CD8-positive, alpha-beta memory T cell (primary cell): Measurements from ENCODE around the gene SLC17A3. TPM values are rescaled to one million over a fixed set of nuclear protein-coding genes. Genes with fewer than 3 reads are reported as not detected.

Experiments used
- CTCF ChIA-PET: fragments of 350-600 bp; sonication (Branson Sonifier 250); formaldehyde crosslinking; loops from one replicate; lab custom pipeline; 2021; ENCODE audit warnings: antibody characterized with exemption; lab: Charles Lee
- POLR2A ChIA-PET: fragments of 350-600 bp; sonication (Branson Sonifier 250); formaldehyde crosslinking; loops from one replicate; lab custom pipeline; 2021; ENCODE audit warnings: antibody characterized with exemption; lab: Charles Lee
- DNase-seq, 5 donors: peaks; one replicate each; pipeline versions ENCODE4 v3.0.0 to v3.0.0-alpha.2; 2020 to 2022; ENCODE audit warnings: mixed read lengths in 1 of 5
- H3K27ac ChIP-seq: one replicate; pipeline ENCODE4 v1.7.0; 2013; ENCODE audit warnings: low read depth, mild to moderate bottlenecking, low read length, moderate library complexity
- H3K27me3 ChIP-seq: 2 replicates; pipeline ENCODE4 v1.7.0; 2013; ENCODE audit warnings: low read length, mild to moderate bottlenecking; ENCODE audit not compliant: insufficient read depth, poor library complexity, severe bottlenecking
- H3K36me3 ChIP-seq: 2 replicates; pipeline ENCODE4 v1.7.0; 2013; ENCODE audit warnings: mild to moderate bottlenecking, low read length, moderate library complexity; ENCODE audit not compliant: insufficient read depth
- H3K4me1 ChIP-seq: 2 replicates; pipeline ENCODE4 v1.7.0; 2013; ENCODE audit warnings: mild to moderate bottlenecking, low read length, moderate library complexity; ENCODE audit not compliant: insufficient read depth
- H3K4me3 ChIP-seq: 2 replicates; pipeline ENCODE4 v1.7.0; 2013; ENCODE audit warnings: mild to moderate bottlenecking, low read length
- H3K9me3 ChIP-seq: 2 replicates; pipeline ENCODE4 v1.7.0; 2013; ENCODE audit warnings: mild to moderate bottlenecking, low read length
- H3K27ac Mint-ChIP-seq, 8 donors: one replicate each; pipeline ENCODE4 v1.8.0; 2020 to 2021; ENCODE audit warnings: mixed read lengths in 8 of 8, mild to moderate bottlenecking in 6 of 8, inconsistent platforms in 3 of 8, moderate library complexity in 3 of 8
- H3K27me3 Mint-ChIP-seq, 2 donors: one replicate each; pipeline ENCODE4 v1.8.0; 2020 to 2021; ENCODE audit warnings: mixed read lengths in 2 of 2, mild to moderate bottlenecking in 1 of 2, moderate library complexity in 1 of 2
- H3K36me3 Mint-ChIP-seq, 3 donors: one replicate each; pipeline ENCODE4 v1.8.0; 2020 to 2021; ENCODE audit warnings: mixed read lengths in 3 of 3, inconsistent platforms in 1 of 3, mild to moderate bottlenecking in 1 of 3
- H3K4me1 Mint-ChIP-seq, 3 donors: one replicate each; pipeline ENCODE4 v1.8.0; 2020 to 2021; ENCODE audit warnings: mixed read lengths in 3 of 3, inconsistent platforms in 1 of 3, mild to moderate bottlenecking in 1 of 3
- H3K4me3 Mint-ChIP-seq, 7 donors: one replicate each; pipeline ENCODE4 v1.8.0; 2020 to 2021; ENCODE audit warnings: mixed read lengths in 7 of 7, mild to moderate bottlenecking in 6 of 7, moderate library complexity in 4 of 7, inconsistent platforms in 2 of 7
- H3K9me3 Mint-ChIP-seq, 5 donors: one replicate each; pipeline ENCODE4 v1.8.0; 2020 to 2022; ENCODE audit warnings: mixed read lengths in 5 of 5, mild to moderate bottlenecking in 3 of 5, moderate library complexity in 2 of 5, inconsistent platforms in 1 of 5
- polyA plus RNA-seq: library from polyadenylated mRNA; unstranded; fragments of 300-500 nt; fragmentation: Illumina TruSeq; gene quantifications from one replicate; pipeline ENCODE4 v1.2.3, GENCODE V29; 2021
- total RNA-seq, 2 experiments: library from RNA; stranded (reverse); gene quantifications; one replicate each; pipeline ENCODE4 v1.2.3, GENCODE V29; 2021

SLC17A3 gene
- total and polyA plus RNA-seq, 3 experiments from 2014 or later = not detected

DNA sequence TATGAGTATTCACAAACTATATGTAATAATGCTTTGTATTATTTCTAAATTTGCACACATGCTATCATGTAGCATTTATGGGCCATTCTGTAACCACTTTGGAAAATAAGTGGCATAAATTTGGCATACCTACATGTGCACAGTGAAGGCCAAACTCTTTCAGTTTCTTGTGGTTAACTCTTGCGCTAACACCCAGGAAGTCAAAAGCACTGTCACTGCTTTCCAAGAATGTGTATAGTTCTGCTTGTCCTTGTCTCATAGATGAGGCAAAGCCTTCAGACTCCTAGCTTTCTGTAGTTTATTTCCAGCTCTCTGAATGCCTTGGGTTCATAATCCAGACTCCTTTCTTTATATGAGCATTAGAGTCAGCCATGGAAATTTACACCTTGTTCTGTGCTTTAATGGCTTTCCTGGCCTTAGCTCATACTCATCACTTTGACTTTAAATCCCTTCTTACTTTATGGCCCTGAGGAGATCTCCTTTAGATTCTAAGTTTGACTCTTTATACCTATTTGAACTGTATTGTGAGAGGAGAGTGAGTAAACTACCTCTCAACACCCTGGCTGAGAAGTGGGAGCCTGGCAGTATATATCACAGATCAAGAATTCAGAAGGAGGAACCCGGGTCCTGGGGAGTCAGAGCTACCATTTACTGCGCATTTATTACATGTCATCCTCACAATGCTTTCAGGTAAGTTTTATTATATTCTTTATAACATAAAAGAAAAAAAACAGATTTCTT is 949 bp upstream of the SLC17A3 start:
- Mint-ChIP-seq H3K9me3 (no peaks in the 10 kb centered on the region), H3K4me3 (no peak overlapping the region), H3K27me3 (peaks cover 1 to 6% of the 10 kb centered on the region in 2 donors), H3K4me1 (peaks cover 19 to 33% (median 24%) of the 10 kb centered on the region in 3 donors), H3K27ac (peak overlapping the region in 2 of 8 donors; percentile 12 to 60), H3K36me3 (peaks cover 0 to 2% (median 0%) of the 10 kb centered on the region in 3 donors)
- no peaks in the 10 kb centered on the region for H3K9me3 ChIP-seq
- ChIA-PET POLR2A (no interaction called here), CTCF (no interaction called here)
- H3K27ac ChIP-seq = no peak overlapping the region
- H3K4me1 ChIP-seq = peaks cover 9% of the 10 kb centered on the region
- H3K36me3 ChIP-seq = no peaks in the 10 kb centered on the region
- no peak overlapping the region for H3K4me3 ChIP-seq
- no peaks in the 10 kb centered on the region for H3K27me3 ChIP-seq
- DNase-seq = no peak

GRCh38 chr6:25872814-25873213 is 1.2 kb downstream of the SLC17A3 start:
- Histone ChIP-seq H3K4me3 (no peak overlapping the region), H3K9me3 (no peaks in the 10 kb centered on the region), H3K4me1 (peaks cover 9% of the 10 kb centered on the region), H3K27ac (no peak overlapping the region), H3K36me3 (no peaks in the 10 kb centered on the region), H3K27me3 (no peaks in the 10 kb centered on the region)
- ChIA-PET CTCF (interaction anchor here (1.0 to 2.3 kb wide), 4 partner anchors 9 to 120 kb away, joined by 3 to 15 read pairs (median 4); no protein-coding TSS in a partner anchor), POLR2A (no interaction called here)
- Mint-ChIP-seq H3K27ac (peak overlapping the region; percentile 4 to 90 (median 64)), H3K27me3 (no peaks in the 10 kb centered on the region), H3K36me3 (no peaks in the 10 kb centered on the region), H3K4me1 (peaks cover 19 to 33% (median 24%) of the 10 kb centered on the region in 3 donors), H3K4me3 (peak overlapping the region in 2 of 7 donors; percentile 4 to 6), H3K9me3 (no peaks in the 10 kb centered on the region)
- DNase-seq = peak; percentile 1 to 58 (median 35)

DNA sequence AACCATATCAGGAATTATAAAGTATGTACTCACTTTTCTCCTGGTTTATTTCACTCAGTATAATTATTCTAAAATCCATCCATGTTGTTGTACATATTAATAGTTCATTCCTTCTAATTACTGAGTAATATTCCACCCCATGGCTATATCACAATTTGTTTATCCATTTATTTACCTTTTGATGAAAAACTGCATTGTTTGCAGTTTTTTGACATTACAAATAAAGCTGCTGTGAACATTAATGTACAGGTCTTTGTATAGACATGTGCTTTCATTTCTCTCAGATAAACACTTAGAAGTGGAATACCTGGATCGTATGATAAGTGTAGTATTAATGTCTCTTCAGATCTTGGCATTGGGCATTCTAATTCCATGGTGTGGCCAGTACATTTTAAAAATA is 4.2 kb downstream of the SLC17A3 start:
- Mint-ChIP-seq H3K9me3 (no peaks in the 10 kb centered on the region), H3K27me3 (peaks cover 0 to 3% of the 10 kb centered on the region in 2 donors), H3K27ac (peak overlapping the region in 2 of 8 donors; percentile 8 to 61), H3K4me3 (no peak overlapping the region), H3K36me3 (no peaks in the 10 kb centered on the region), H3K4me1 (peaks cover 34 to 51% (median 44%) of the 10 kb centered on the region in 3 donors)
- POLR2A ChIA-PET = no interaction called here
- Histone ChIP-seq H3K4me3 (no peak overlapping the region), H3K27me3 (no peaks in the 10 kb centered on the region), H3K27ac (no peak overlapping the region), H3K4me1 (peaks cover 21% of the 10 kb centered on the region), H3K9me3 (no peaks in the 10 kb centered on the region), H3K36me3 (no peaks in the 10 kb centered on the region)
- no peak for DNase-seq
- CTCF ChIA-PET = interaction anchor here (1.5 kb wide), 1 partner anchor 12 kb away, joined by 3 read pairs; no protein-coding TSS in a partner anchor

GRCh38 chr6:25868436-25869183 is 5.4 kb downstream of the SLC17A3 start:
- H3K9me3 ChIP-seq = no peaks in the 10 kb centered on the region
- H3K4me3 ChIP-seq = no peak overlapping the region
- POLR2A ChIA-PET = no interaction called here
- H3K36me3 ChIP-seq = no peaks in the 10 kb centered on the region
- Mint-ChIP-seq H3K27me3 (peaks cover 4 to 6% of the 10 kb centered on the region in 2 donors), H3K27ac (peak overlapping the region in 1 of 8 donors; percentile 14), H3K4me1 (peaks cover 34 to 52% (median 46%) of the 10 kb centered on the region in 3 donors), H3K36me3 (peaks cover 0 to 12% (median 6%) of the 10 kb centered on the region in 3 donors), H3K4me3 (no peak overlapping the region), H3K9me3 (peaks cover 0 to 3% (median 0%) of the 10 kb centered on the region in 5 donors)
- no peak for DNase-seq
- H3K4me1 ChIP-seq = peaks cover 16% of the 10 kb centered on the region
- CTCF ChIA-PET = interaction anchor here (1.2 to 1.8 kb wide), 2 partner anchors 13 to 81 kb away, joined by 3 to 4 read pairs; no protein-coding TSS in a partner anchor
- no peak overlapping the region for H3K27ac ChIP-seq
- no peaks in the 10 kb centered on the region for H3K27me3 ChIP-seq

GRCh38 chr6:25866011-25866410 is 8.0 kb downstream of the SLC17A3 start:
- ChIA-PET POLR2A (no interaction called here), CTCF (interaction anchor here (1.0 to 1.4 kb wide), 4 partner anchors 13 to 126 kb away, joined by 3 to 6 read pairs (median 4); no protein-coding TSS in a partner anchor)
- Mint-ChIP-seq H3K36me3 (peaks cover 0 to 14% (median 7%) of the 10 kb centered on the region in 3 donors), H3K4me3 (peak overlapping the region; percentile 13 to 63 (median 59)), H3K27me3 (peaks cover 4 to 10% of the 10 kb centered on the region in 2 donors), H3K9me3 (peaks cover 0 to 3% (median 0%) of the 10 kb centered on the region in 5 donors), H3K4me1 (peaks cover 24 to 36% (median 33%) of the 10 kb centered on the region in 3 donors), H3K27ac (peak overlapping the region; percentile 76 to 94 (median 91))
- DNase-seq = peak in 4 of 5 donors; percentile 1 to 73 (median 62)
- no peaks in the 10 kb centered on the region for H3K27me3 ChIP-seq
- peak overlapping the region; percentile 14 for H3K27ac ChIP-seq
- H3K4me1 ChIP-seq = peaks cover 16% of the 10 kb centered on the region
- no peak overlapping the region for H3K4me3 ChIP-seq
- H3K9me3 ChIP-seq = no peaks in the 10 kb centered on the region
- no peaks in the 10 kb centered on the region for H3K36me3 ChIP-seq

- H3K27me3 ChIP-seq = no peaks in the 10 kb centered on the region
- no peak for DNase-seq
- Mint-ChIP-seq H3K4me1 (peaks cover 24 to 39% (median 36%) of the 10 kb centered on the region in 3 donors), H3K4me3 (no peak overlapping the region), H3K27ac (peak overlapping the region in 2 of 8 donors; percentile 30 to 87), H3K9me3 (peaks cover 0 to 3% (median 0%) of the 10 kb centered on the region in 5 donors), H3K36me3 (peaks cover 0 to 18% (median 9%) of the 10 kb centered on the region in 3 donors), H3K27me3 (peaks cover 4 to 10% of the 10 kb centered on the region in 2 donors)
- H3K4me3 ChIP-seq = no peak overlapping the region
- ChIA-PET POLR2A (no interaction called here), CTCF (interaction anchor here (1.1 kb wide), 1 partner anchor 9 kb away, joined by 3 read pairs; no protein-coding TSS in a partner anchor)
- peaks cover 16% of the 10 kb centered on the region for H3K4me1 ChIP-seq
- H3K27ac ChIP-seq = no peak overlapping the region
- no peaks in the 10 kb centered on the region for H3K36me3 ChIP-seq
- H3K9me3 ChIP-seq = no peaks in the 10 kb centered on the region
Measured at GRCh38 chr6:25863360-25863759, 10.7 kb downstream of the SLC17A3 start.

GRCh38 chr6:25862199-25862598 is 11.8 kb downstream of the SLC17A3 start:
- H3K4me1 ChIP-seq = peaks cover 16% of the 10 kb centered on the region
- no peak for DNase-seq
- H3K27ac Mint-ChIP-seq = peak overlapping the region in 1 of 8 donors; percentile 7
- peaks cover 4 to 10% of the 10 kb centered on the region in 2 donors for H3K27me3 Mint-ChIP-seq
- no peak overlapping the region for H3K27ac ChIP-seq
- peaks cover 25 to 42% (median 41%) of the 10 kb centered on the region in 3 donors for H3K4me1 Mint-ChIP-seq
- peaks cover 0 to 26% (median 9%) of the 10 kb centered on the region in 3 donors for H3K36me3 Mint-ChIP-seq
- ChIA-PET CTCF (no interaction called here), POLR2A (interaction anchor here (0.7 kb wide), 1 partner anchor 14 kb away, joined by 3 read pairs; no protein-coding TSS in a partner anchor)
- no peak overlapping the region for H3K4me3 Mint-ChIP-seq
- no peaks in the 10 kb centered on the region for H3K27me3 ChIP-seq
- H3K36me3 ChIP-seq = no peaks in the 10 kb centered on the region
- peaks cover 0 to 3% (median 0%) of the 10 kb centered on the region in 5 donors for H3K9me3 Mint-ChIP-seq
- H3K9me3 ChIP-seq = no peaks in the 10 kb centered on the region
- H3K4me3 ChIP-seq = no peak overlapping the region
